Progenitor cell of endocrine pancreas (in vitro differentiated cells): Measurements from ENCODE around the gene MPND. TPM values are rescaled to one million over a fixed set of nuclear protein-coding genes. Genes with fewer than 3 reads are reported as not detected.
"Not testable (repeated sequence)": the region's sequence is repeated elsewhere in the genome, so short reads cannot be mapped to it uniquely, and the experiment has no call there.

ENCODE experiments used
- DNase-seq: peaks from one replicate; pipeline ENCODE4 v3.0.0; 2021; ENCODE audit warnings: low spot score; ENCODE audit not compliant: unreplicated experiment
- H3K27ac Mint-ChIP-seq: 2 replicates; pipeline ENCODE4 v1.8.0; 2021; ENCODE audit warnings: mild to moderate bottlenecking, moderate library complexity, mixed read lengths
- H3K27me3 Mint-ChIP-seq: 2 replicates; pipeline ENCODE4 v1.8.0; 2021; ENCODE audit warnings: mixed read lengths
- H3K36me3 Mint-ChIP-seq: 2 replicates; pipeline ENCODE4 v1.8.0; 2022; ENCODE audit warnings: mixed read lengths; ENCODE audit not compliant: insufficient read depth
- H3K4me1 Mint-ChIP-seq: 2 replicates; pipeline ENCODE4 v1.8.0; 2021; ENCODE audit warnings: low read depth, mixed read lengths
- H3K4me3 Mint-ChIP-seq: 2 replicates; pipeline ENCODE4 v1.8.0; 2021; ENCODE audit warnings: low read depth, mild to moderate bottlenecking, moderate library complexity, mixed read lengths
- H3K9me3 Mint-ChIP-seq: 2 replicates; pipeline ENCODE4 v1.8.0; 2021; ENCODE audit warnings: low read depth, mixed read lengths
- CTCF ChIP-seq: fragments of 200-600 bp; sonication (generic); IDR thresholded peaks from one replicate; pipeline ENCODE4 v1.5.0; 2021; ENCODE audit warnings: antibody characterized with exemption, mild to moderate bottlenecking; ENCODE audit not compliant: unreplicated experiment
- total RNA-seq: library from RNA; stranded (reverse); gene quantifications from 2 replicates; pipeline ENCODE4 v1.2.1, GENCODE V29; 2021

MPND gene
- total RNA-seq, 1 donor from 2014 or later = 62.2 TPM

- no peak overlapping the region for H3K27ac Mint-ChIP-seq
- DNase-seq = no peak
Observed at GRCh38 chr19:4345342-4346019, 2.1 kb downstream of the MPND start.

GRCh38 chr19:4346020-4346383, 2.6 kb downstream of the MPND start:
- no peak overlapping the region for H3K27ac Mint-ChIP-seq
- DNase-seq = no peak
- H3K9me3 Mint-ChIP-seq = no peaks in the 10 kb centered on the region
- H3K27me3 Mint-ChIP-seq = no peaks in the 10 kb centered on the region
- TF ChIP-seq CTCF = no peak
- H3K4me1 Mint-ChIP-seq = peaks cover 6% of the 10 kb centered on the region
- peak overlapping the region; percentile 21 for H3K4me3 Mint-ChIP-seq
- peaks cover 16% of the 10 kb centered on the region for H3K36me3 Mint-ChIP-seq

More at GRCh38 chr19:4345342-4346019, 2.1 kb downstream of the MPND start:
- peaks cover 16% of the 10 kb centered on the region for H3K36me3 Mint-ChIP-seq
- H3K4me3 Mint-ChIP-seq = peak overlapping the region; percentile 56
- no peaks in the 10 kb centered on the region for H3K27me3 Mint-ChIP-seq
- H3K9me3 Mint-ChIP-seq = no peaks in the 10 kb centered on the region
- TF ChIP-seq CTCF = no peak
- peaks cover 7% of the 10 kb centered on the region for H3K4me1 Mint-ChIP-seq

- Mint-ChIP-seq H3K27ac (no peak overlapping the region), H3K9me3 (no peaks in the 10 kb centered on the region), H3K4me3 (no peak overlapping the region), H3K4me1 (peaks cover 2% of the 10 kb centered on the region), H3K36me3 (peaks cover 16% of the 10 kb centered on the region), H3K27me3 (no peaks in the 10 kb centered on the region)
- TF ChIP-seq CTCF = no peak
- DNase-seq = no peak
Observed at GRCh38 chr19:4347521-4347920, 4.2 kb downstream of the MPND start.

GRCh38 chr19:4349225-4349624, 5.9 kb downstream of the MPND start:
- H3K4me3 Mint-ChIP-seq, H3K9me3 Mint-ChIP-seq, H3K27ac Mint-ChIP-seq, H3K4me1 Mint-ChIP-seq, DNase-seq, H3K27me3 Mint-ChIP-seq: not testable (repeated sequence)
- peaks cover 18% of the 10 kb centered on the region for H3K36me3 Mint-ChIP-seq

GRCh38 chr19:4350111-4350510, 6.7 kb downstream of the MPND start:
- H3K27ac Mint-ChIP-seq = no peak overlapping the region
- H3K27me3 Mint-ChIP-seq = no peaks in the 10 kb centered on the region
- TF ChIP-seq CTCF = no peak
- peaks cover 18% of the 10 kb centered on the region for H3K36me3 Mint-ChIP-seq
- DNase-seq = no peak
- no peaks in the 10 kb centered on the region for H3K9me3 Mint-ChIP-seq
- H3K4me1 Mint-ChIP-seq = no peaks in the 10 kb centered on the region
- H3K4me3 Mint-ChIP-seq = no peak overlapping the region

GRCh38 chr19:4350726-4351125, 7.4 kb downstream of the MPND start:
- H3K36me3 Mint-ChIP-seq = peaks cover 15% of the 10 kb centered on the region
- no peaks in the 10 kb centered on the region for H3K27me3 Mint-ChIP-seq
- no peak for TF ChIP-seq CTCF

More at GRCh38 chr19:4350726-4351125, 7.4 kb downstream of the MPND start:
- DNase-seq = no peak
- no peak overlapping the region for H3K27ac Mint-ChIP-seq
- no peak overlapping the region for H3K4me3 Mint-ChIP-seq
- H3K9me3 Mint-ChIP-seq = no peaks in the 10 kb centered on the region
- H3K4me1 Mint-ChIP-seq = no peaks in the 10 kb centered on the region
